HG03565 (cell line): Measurements from ENCODE around the gene SPRR2F.

ENCODE experiments used
- ATAC-seq: cut with Tn5 transposase; IDR thresholded peaks from one replicate; pipeline ENCODE4 v1.9.1; 2021; ENCODE audit warnings: mild to moderate bottlenecking, moderate library complexity; ENCODE audit not compliant: unreplicated experiment

Gene SPRR2F

GRCh38 chr1:153081736-153082135 lies 31.6 kb downstream of the SPRR2F start:
- ATAC-seq = no peak

GRCh38 chr1:153072806-153073726 lies 40.2 kb downstream of the SPRR2F start:
- no peak for ATAC-seq

- ATAC-seq = no peak
Observed at GRCh38 chr1:153071511-153071910, 41.8 kb downstream of the SPRR2F start, which contains the start of gene SPRR2B. TSS of gene SPRR2B (minus strand) at chr1:153071611. CDS start at chr1:153070839, 772 bp downstream.

GRCh38 chr1:153070243-153070642 lies 43.1 kb downstream of the SPRR2F start:
- ATAC-seq = no peak
